ENCODE data around the gene RXFP4. TPM values are rescaled to one million over a fixed set of nuclear protein-coding genes. Genes with fewer than 3 reads are reported as not detected.

RXFP4 gene
- total and polyA plus RNA-seq, 9 of the 15 experiments (the other 6 are each of a cell fraction or from before 2014, with no cell fraction given) = 0.64 TPM; not detected in 8

GRCh38 chr1:155938220-155938627 is 3.2 kb upstream of the RXFP4 start (continued):
- TF ChIP-seq BCLAF1 (IDR thresholded peaks at IDR 0.05; ENCODE audit: borderline replicate concordance in 1 of 2, control insufficient read depth in 1 of 2, low read depth in 2 of 2, low read length in 1 of 2) = no peak
- no peak for TF ChIP-seq ZNF696 (CRISPR knock-in tag; conservative IDR thresholded peaks at IDR 0.05)
- no peak for TF ChIP-seq ZBTB5 (IDR thresholded peaks at IDR 0.05)
- no peak for TF ChIP-seq ZNF444 (CRISPR knock-in tag; IDR thresholded peaks at IDR 0.05)
- TF ChIP-seq ZNF398 (CRISPR knock-in tag; IDR thresholded peaks at IDR 0.05) = no peak
- no peak for TF ChIP-seq SRSF7 (optimal IDR thresholded peaks at IDR 0.05; ENCODE audit: low read depth, low read length)
- TF ChIP-seq ETS2 (tag; IDR thresholded peaks at IDR 0.05; ENCODE audit: borderline replicate concordance, poor library complexity, severe bottlenecking) = no peak
- TF ChIP-seq ZNF76 (CRISPR knock-in tag; IDR thresholded peaks at IDR 0.05; ENCODE audit: borderline replicate concordance) = no peak
- TF ChIP-seq CC2D1A (IDR thresholded peaks at IDR 0.05) = peak; percentile 87
- no peak for TF ChIP-seq SRSF3 (IDR thresholded peaks at IDR 0.05; ENCODE audit: insufficient read depth, low read length)
- TF ChIP-seq NR1H2 (CRISPR knock-in tag; IDR thresholded peaks at IDR 0.05) = no peak
- no peak; the same call in 1 of the 2 replicates for TF ChIP-seq STAG1 (CRISPR knock-in tag; IDR thresholded peaks at IDR 0.05; ENCODE audit: borderline replicate concordance)
- no peak for TF ChIP-seq FOS (IDR thresholded peaks at IDR 0.05; ENCODE audit: extremely low read depth, insufficient read length)
- TF ChIP-seq HNRNPLL (IDR thresholded peaks at IDR 0.05; ENCODE audit: low read depth, low read length, poor library complexity, severe bottlenecking) = no peak
- no peak for TF ChIP-seq SP2 (IDR thresholded peaks at IDR 0.05; ENCODE audit: extremely low read depth, low read depth, low read length, poor library complexity, severe bottlenecking)
- peak; percentile 35; the same call in 1 of the 2 replicates for TF ChIP-seq ATF7 (IDR thresholded peaks at IDR 0.05)
- TF ChIP-seq ZC3H11A (IDR thresholded peaks at IDR 0.05; ENCODE audit: low read depth, low read length) = no peak
